Measurements from ENCODE around the gene ALOX12B. TPM values are rescaled to one million over a fixed set of nuclear protein-coding genes. Genes with fewer than 3 reads are reported as not detected.

ALOX12B gene
- total and polyA plus RNA-seq, 2 of the 13 experiments (the other 11 are each of a cell fraction or from before 2014, with no cell fraction given): 0.13 TPM; not detected in 1

GRCh38 chr17:8056976-8057625 lies 30.4 kb downstream of the ALOX12B start (continued):
- 0 out of 2 replicates have a peak, but pooled peaks have one; percentile 47 for TF ChIP-seq KIAA2018 (CRISPR knock-in tag; IDR thresholded peaks at IDR 0.05; ENCODE audit: borderline replicate concordance)
- no peak for TF ChIP-seq ZNF142 (CRISPR knock-in tag; IDR thresholded peaks at IDR 0.05)
- no peak for TF ChIP-seq NCOR1 (IDR thresholded peaks at IDR 0.05; ENCODE audit: borderline replicate concordance, low read length)
- no peak for TF ChIP-seq MLLT10 (CRISPR knock-in tag; IDR thresholded peaks at IDR 0.05)
- 0 out of 2 replicates have a peak, but pooled peaks have one; percentile 12 for TF ChIP-seq ZNF841 (CRISPR knock-in tag; IDR thresholded peaks at IDR 0.05; ENCODE audit: borderline replicate concordance)
- TF ChIP-seq ZNF543 (CRISPR knock-in tag; IDR thresholded peaks at IDR 0.05): peak; percentile 58; the same call in 1 of the 2 replicates
- TF ChIP-seq CEBPG (CRISPR knock-in tag; IDR thresholded peaks at IDR 0.05): no peak
- TF ChIP-seq ZIK1 (CRISPR knock-in tag; IDR thresholded peaks at IDR 0.05; ENCODE audit: borderline replicate concordance, low read depth): no peak
- TF ChIP-seq TIGD3 (CRISPR knock-in tag; IDR thresholded peaks at IDR 0.05; ENCODE audit: borderline replicate concordance): no peak
- 0 out of 2 replicates have a peak, but pooled peaks have one; percentile 40 for TF ChIP-seq MTF1 (CRISPR knock-in tag; IDR thresholded peaks at IDR 0.05)
- 0 out of 2 replicates have a peak, but pooled peaks have one; percentile 3 for TF ChIP-seq ZFP90 (CRISPR knock-in tag; IDR thresholded peaks at IDR 0.05; ENCODE audit: borderline replicate concordance)
- TF ChIP-seq ATF7 (IDR thresholded peaks at IDR 0.05): no peak
- no peak for TF ChIP-seq ATF7 (CRISPR knock-in tag; IDR thresholded peaks at IDR 0.05)
- no peak for TF ChIP-seq REXO4 (CRISPR knock-in tag; IDR thresholded peaks at IDR 0.05; ENCODE audit: borderline replicate concordance)

All from HepG2 (cell line).